Measurements from ENCODE around the gene CSRNP3.
"Not testable (repeated sequence)": the region's sequence is repeated elsewhere in the genome, so short reads cannot be mapped to it uniquely, and the experiment has no call there.

Gene CSRNP3

GRCh38 chr2:165587335-165587938 lies 117.9 kb downstream of the CSRNP3 start:
- no peak for DNase-seq (ENCODE audit: low read depth in 2 of 2)

GRCh38 chr2:165590999-165591398 lies 121.5 kb downstream of the CSRNP3 start:
- DNase-seq (ENCODE audit: low read depth in 2 of 2): not testable (repeated sequence)

GRCh38 chr2:165593081-165593480 lies 123.6 kb downstream of the CSRNP3 start:
- DNase-seq (ENCODE audit: low read depth in 2 of 2): no peak

- no peak for DNase-seq (ENCODE audit: low read depth in 2 of 2)
Measured at GRCh38 chr2:165594231-165594934, 124.9 kb downstream of the CSRNP3 start.

GRCh38 chr2:165594935-165595255 lies 125.4 kb downstream of the CSRNP3 start:
- no peak for DNase-seq (ENCODE audit: low read depth in 2 of 2)

GRCh38 chr2:165596788-165597187 lies 127.3 kb downstream of the CSRNP3 start:
- DNase-seq (ENCODE audit: low read depth in 2 of 2): no peak

- DNase-seq (ENCODE audit: low read depth in 2 of 2): no peak
Measured at GRCh38 chr2:165601065-165601830, 131.8 kb downstream of the CSRNP3 start.

GRCh38 chr2:165601928-165602521 lies 132.5 kb downstream of the CSRNP3 start:
- DNase-seq (ENCODE audit: low read depth in 2 of 2): no peak

- DNase-seq (ENCODE audit: low read depth in 2 of 2): no peak
Measured at GRCh38 chr2:165609672-165610071, 140.2 kb downstream of the CSRNP3 start.

- no peak for DNase-seq (ENCODE audit: low read depth in 2 of 2)
Measured at GRCh38 chr2:165610591-165611029, 141.1 kb downstream of the CSRNP3 start.

GRCh38 chr2:165617741-165618481 lies 148.4 kb downstream of the CSRNP3 start:
- DNase-seq (ENCODE audit: low read depth in 2 of 2): no peak

GRCh38 chr2:165618806-165619205 lies 149.3 kb downstream of the CSRNP3 start:
- DNase-seq (ENCODE audit: low read depth in 2 of 2): no peak

- DNase-seq (ENCODE audit: low read depth in 2 of 2): no peak
Measured at GRCh38 chr2:165621086-165621560, 151.6 kb downstream of the CSRNP3 start.

GRCh38 chr2:165623161-165623560 lies 153.7 kb downstream of the CSRNP3 start:
- DNase-seq (ENCODE audit: low read depth in 2 of 2): no peak

GRCh38 chr2:165623783-165624469 lies 154.4 kb downstream of the CSRNP3 start:
- no peak for DNase-seq (ENCODE audit: low read depth in 2 of 2)

GRCh38 chr2:165624470-165624800 lies 154.9 kb downstream of the CSRNP3 start:
- DNase-seq (ENCODE audit: low read depth in 2 of 2): no peak

- no peak for DNase-seq (ENCODE audit: low read depth in 2 of 2)
Measured at GRCh38 chr2:165627470-165627869, 158.0 kb downstream of the CSRNP3 start.

GRCh38 chr2:165629776-165630175 lies 160.3 kb downstream of the CSRNP3 start:
- no peak for DNase-seq (ENCODE audit: low read depth in 2 of 2)

GRCh38 chr2:165630236-165630635 lies 160.7 kb downstream of the CSRNP3 start:
- no peak for DNase-seq (ENCODE audit: low read depth in 2 of 2)

- no peak for DNase-seq (ENCODE audit: low read depth in 2 of 2)
Measured at GRCh38 chr2:165631089-165631488, 161.6 kb downstream of the CSRNP3 start.

GRCh38 chr2:165632594-165632993 lies 163.1 kb downstream of the CSRNP3 start:
- no peak for DNase-seq (ENCODE audit: low read depth in 2 of 2)

All from stimulated activated CD8-positive, alpha-beta memory T cell treated with anti-CD3 and anti-CD28 coated beads, Interleukin-15, amount 100 ng/mL, for 48 hours (primary cell).